ENCODE data around the gene FBXO21.
A peak's percentile ranks its signal among the peaks of the same experiment; 100 is the strongest.
"Not testable (repeated sequence)": the region's sequence is repeated elsewhere in the genome, so short reads cannot be mapped to it uniquely, and the experiment has no call there.

Gene FBXO21, protein sequence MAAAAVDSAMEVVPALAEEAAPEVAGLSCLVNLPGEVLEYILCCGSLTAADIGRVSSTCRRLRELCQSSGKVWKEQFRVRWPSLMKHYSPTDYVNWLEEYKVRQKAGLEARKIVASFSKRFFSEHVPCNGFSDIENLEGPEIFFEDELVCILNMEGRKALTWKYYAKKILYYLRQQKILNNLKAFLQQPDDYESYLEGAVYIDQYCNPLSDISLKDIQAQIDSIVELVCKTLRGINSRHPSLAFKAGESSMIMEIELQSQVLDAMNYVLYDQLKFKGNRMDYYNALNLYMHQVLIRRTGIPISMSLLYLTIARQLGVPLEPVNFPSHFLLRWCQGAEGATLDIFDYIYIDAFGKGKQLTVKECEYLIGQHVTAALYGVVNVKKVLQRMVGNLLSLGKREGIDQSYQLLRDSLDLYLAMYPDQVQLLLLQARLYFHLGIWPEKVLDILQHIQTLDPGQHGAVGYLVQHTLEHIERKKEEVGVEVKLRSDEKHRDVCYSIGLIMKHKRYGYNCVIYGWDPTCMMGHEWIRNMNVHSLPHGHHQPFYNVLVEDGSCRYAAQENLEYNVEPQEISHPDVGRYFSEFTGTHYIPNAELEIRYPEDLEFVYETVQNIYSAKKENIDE

DNA sequence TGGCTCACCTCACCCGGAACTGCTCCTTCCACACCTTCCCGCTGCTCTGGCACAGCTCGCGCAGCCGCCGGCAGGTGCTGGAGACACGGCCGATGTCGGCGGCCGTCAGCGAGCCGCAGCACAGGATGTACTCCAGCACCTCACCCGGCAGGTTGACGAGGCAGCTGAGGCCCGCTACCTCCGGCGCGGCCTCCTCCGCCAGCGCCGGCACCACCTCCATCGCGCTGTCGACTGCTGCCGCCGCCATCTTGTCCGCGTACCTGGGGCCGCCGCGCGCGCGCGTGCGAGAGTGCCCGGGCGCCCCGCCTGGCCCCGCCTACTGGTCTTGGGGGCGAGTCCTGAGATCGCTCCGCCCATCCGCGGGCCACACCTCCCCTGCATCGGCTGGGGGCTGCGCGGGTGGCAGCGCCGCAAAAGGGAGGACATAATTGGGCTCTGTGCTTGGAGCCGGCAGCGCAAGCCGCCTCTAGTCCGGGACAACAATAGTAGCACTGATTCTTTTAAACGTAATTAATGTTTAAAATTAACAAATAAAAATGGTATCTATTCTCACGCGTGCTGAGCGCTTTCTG is at the start of gene FBXO21:
Gene FBXO21, minus strand, starts transcription at position 261 of the 572 bp plus-strand sequence. Its CDS starts 14 bp downstream, at position 247.
- DNase-seq: peak; percentile 33 to 61

DNA sequence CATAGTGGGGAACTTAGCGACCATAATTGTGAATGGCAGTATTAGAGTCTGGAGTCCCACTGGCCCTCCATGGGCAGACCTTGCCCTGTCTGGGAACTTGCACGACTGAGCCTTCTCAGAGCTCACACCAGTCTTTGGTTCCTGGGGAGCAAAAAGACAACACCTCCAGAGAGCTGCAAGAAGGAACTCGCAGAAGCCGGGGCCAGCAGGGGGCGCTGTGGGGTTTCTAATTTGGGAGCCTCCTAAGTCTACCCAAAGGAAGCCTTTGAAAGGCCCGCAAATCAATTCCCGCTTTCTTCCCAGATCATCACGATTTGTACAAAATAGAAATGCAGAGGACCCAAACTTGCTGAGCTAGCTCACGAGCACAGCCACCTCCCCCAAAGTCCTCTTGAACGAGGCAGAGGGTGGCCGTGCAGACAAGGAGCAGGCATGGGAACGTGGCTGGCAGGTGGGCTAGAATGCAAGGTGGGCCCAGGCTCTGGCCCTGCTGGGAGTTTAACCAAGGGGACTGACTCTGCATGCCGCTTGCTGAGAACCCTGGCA is 46.3 kb upstream of the FBXO21 start:
- DNase-seq: peak; percentile 34 to 37

DNA sequence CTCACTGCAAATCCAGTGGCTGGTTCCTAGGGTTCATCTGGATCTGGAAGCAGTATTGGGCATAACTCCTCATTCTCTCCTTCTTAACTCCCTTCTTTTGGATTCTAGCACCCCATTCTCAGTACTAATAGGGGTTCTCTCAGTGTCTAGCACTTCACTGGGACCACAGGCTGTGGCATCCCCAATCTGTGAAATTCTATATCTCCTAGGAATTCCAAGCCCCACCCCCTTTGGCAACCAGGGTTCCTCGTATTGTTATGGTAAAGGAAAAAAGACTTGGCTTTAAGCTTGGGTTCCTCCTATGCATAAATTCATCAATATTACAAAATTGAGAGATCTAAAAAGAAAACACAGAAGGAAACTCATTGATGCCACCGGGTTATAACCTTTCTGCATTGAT is 45.0 kb upstream of the FBXO21 start:
- DNase-seq: no peak

DNA sequence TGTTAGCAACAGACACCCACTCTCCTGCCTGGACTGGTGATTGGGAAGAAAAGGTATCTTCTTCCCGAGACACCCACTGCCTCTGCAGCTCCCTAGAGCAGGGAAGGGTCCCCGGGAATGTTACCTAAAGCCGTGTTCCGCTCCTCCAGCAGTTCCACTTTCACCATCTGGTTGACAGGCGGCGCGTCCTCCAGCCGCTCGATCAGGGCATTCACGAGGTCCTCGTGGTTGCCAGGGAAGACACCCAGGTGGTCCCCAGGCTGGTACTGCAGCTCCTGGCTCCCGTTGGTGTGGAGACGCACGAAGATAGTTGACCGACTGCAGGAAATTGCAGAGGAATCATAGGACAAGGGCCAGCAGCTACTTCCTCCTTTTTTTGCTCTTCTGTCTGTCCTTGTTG is 44.2 kb upstream of the FBXO21 start:
- no peak for DNase-seq

DNA sequence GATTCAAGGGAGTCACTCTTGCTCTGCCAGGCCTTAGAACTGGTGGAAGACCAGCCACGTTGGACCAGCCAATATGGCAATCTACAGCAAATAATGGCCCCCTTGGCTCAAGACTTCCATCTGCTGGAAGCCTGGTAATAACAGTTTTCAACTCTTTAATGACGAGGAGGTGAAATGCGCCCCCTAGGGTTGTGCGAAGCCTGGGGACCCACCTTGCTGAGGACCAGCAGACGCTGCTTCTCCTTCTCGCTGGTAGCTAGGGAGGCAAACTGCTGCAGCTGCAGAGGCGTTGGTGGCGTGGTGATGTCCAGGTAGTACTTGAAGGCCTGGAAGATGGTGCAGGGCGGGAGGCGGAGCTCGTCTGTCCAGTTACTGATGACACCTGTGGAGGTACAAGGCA is 41.5 kb upstream of the FBXO21 start:
- no peak for DNase-seq

DNA sequence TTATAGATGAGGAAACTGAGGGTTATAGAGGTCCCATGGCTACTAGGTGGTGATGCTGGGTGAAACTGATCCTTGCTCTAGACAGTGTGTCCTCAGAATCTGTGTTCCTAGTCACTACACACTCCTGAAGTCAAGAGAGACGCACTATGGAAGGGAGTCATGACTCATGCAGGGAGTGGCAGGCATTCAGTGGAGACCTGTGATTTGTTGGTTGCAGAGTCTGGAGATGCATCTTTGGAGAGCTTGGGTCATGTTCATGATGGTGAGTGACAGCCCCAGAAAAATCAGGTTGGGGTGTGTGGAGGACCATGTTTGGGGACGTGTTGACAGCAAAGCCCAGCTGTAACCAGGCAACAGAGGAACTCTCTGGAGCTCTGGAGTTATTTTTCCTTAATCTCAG is 38.0 kb upstream of the FBXO21 start:
- no peak for DNase-seq

DNA sequence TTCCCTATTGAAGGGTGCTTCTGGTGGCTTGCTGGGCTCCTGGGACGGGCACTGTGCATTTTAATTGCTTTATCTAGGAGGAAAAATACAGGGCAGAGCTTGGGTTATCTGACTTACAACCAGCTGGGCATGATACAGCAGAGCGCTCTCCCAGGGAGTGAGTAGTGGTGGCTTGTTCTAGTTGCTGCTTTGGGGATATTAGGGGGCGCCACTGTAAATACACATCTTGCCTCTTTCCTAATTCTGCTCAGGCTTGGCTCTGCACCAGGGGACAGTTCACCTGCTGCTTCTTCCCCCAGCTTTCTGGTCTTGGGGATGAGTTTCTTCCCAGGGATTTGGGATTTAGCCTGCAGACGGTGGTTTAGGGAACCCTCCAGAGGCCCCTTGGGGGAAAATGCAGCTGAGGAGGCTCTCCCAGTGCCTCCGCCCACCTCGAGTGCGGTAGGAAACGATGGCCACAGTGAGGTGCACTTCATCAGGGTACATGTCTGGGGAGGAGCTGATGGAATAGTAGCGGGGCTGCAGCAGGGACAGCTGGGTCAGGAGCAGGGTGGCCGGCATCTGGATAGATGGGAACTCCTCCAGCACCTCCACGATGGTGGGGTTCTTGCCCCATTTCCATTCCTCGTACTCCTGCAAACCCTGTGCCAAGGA is 36.9 kb upstream of the FBXO21 start:
- DNase-seq: no peak

DNA sequence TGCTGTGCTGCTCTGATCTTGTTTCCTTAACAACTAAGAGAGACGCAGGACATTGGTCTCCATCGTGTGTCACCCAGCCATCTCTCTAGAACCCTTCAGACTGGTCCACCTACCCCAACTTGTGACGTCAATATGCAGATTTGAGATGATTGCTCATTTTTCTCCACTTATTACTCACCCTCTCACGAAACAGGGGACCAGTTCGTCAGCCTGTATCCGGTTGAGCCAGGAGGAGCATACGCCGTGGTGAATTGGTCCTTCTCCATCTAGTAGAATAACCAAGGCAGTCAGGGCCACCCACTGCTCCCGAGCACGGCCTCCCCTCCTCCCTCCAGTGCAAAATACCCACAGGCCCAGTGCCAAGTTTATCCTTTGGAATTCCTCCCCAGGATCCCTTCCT is 36.2 kb upstream of the FBXO21 start:
- DNase-seq: no peak

DNA sequence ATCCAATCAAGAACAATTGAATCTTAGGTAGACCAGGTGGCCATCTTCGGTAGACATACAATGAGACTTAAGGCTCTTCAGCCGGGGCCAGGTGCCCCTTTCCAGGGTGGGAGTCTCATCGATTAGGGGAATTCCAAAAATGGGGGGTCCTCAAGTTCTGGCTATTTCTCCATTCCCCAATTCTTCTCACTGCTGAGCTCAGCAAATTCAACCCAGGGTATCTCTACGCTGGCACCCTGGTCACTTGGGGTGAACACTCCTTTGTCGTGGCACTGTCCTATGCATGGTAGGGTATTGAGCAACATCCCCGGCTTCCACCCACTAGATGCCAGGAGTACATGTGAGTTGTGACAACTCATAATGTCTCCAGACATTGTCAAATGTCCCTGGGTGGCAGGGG is 34.9 kb upstream of the FBXO21 start:
- no peak for DNase-seq

DNA sequence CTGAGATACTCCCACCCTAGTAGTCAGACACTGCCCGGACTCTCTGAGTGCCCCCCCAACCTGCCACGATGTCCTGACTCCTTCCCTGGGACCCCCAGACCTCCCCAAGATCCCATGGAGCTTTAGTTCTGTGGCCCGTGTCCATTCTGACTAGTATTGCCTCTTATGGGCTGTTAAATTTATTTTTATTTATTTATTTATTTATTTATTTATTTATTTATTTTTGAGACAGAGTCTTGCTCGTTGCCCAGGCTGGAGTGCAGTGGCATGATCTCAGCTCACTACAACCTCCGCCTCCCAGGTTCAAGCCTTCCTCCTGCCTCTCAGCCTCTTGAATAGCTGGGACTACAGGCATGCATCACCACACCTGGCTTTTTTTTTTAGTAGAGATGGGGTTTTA is 30.7 kb upstream of the FBXO21 start:
- DNase-seq: not testable (repeated sequence)

DNA sequence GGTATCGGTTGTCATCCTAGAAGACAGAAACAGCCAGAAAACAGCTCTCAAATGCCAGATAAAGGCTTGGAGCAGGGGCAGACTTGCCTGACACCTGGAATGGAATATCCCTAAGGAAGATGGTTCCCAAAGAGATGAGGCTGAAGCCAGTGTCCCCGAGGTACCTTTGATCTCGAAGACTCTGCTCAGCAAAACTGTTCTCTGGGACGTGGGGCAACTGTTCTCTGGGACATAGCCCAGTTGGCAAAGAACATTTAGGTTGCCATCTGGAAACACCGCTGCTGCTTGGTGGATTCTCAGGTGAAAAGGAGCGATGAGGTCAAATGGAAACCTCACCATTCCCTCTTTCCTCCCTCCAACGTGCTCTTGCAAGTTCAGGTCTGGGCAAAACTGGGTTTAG is 27.9 kb upstream of the FBXO21 start:
- no peak for DNase-seq

DNA sequence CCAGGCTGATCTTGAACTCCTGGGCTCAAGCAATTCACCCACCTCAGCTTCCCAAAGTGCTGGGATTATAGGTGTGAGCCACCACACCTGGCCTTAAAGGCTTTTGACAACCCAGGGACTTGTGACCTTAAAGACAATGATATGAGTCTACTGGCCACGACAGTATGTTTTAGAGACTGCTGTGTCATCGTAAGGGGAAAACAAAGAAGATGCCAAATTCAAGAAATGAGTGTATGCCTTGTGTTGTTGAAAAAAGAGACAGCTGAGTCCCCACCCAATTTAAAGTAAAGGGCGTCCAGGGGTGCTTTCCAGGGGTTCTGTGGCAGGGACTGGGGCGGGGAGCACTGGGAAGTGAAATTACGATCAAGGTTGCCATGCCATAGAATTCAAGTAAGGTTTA is 26.4 kb upstream of the FBXO21 start:
- DNase-seq: no peak

DNA sequence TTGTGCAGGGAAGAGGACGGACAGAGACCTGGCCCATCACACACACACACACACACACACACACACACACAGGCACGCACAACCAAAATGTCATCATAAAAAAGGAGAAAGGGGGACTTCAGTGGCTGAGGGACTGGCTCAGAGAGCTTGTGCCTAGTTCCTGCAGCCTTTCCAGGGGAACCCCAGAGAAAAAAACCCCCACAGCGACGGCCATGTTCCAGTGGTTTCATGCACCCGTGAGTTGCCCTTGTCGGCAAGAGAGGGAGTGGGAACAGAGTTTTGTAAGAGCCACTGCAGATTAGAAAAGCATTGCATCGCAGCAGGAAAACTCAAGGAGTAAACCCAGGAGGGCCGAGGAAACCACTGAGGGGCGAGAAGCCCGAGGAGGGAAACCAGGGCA is 24.5 kb upstream of the FBXO21 start:
- DNase-seq: no peak

DNA sequence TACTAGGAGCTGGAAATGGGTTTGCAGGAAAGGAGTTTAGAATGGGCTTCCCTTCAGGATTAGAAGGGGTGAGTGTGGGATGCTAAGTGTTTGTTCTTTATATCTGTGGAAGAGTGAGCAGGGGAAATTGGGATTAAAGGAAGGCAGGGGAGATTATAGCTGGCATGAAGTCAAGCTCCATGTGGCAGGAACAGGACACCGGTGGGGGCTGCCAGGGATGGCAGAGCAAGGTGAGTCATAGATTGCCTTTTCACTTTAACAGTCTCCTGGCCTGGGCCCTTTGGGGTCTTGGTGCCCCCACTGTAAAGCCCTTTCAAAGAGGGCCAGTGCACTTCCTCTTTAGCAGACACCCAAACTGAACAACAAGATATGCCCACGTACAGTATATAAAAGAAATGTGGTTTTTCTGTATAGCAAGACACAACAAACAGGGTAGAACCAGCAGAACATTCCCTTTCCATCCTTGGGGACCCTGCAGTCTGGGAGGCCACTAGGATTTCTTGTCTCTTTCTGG is 23.1 kb upstream of the FBXO21 start:
- no peak for DNase-seq

DNA sequence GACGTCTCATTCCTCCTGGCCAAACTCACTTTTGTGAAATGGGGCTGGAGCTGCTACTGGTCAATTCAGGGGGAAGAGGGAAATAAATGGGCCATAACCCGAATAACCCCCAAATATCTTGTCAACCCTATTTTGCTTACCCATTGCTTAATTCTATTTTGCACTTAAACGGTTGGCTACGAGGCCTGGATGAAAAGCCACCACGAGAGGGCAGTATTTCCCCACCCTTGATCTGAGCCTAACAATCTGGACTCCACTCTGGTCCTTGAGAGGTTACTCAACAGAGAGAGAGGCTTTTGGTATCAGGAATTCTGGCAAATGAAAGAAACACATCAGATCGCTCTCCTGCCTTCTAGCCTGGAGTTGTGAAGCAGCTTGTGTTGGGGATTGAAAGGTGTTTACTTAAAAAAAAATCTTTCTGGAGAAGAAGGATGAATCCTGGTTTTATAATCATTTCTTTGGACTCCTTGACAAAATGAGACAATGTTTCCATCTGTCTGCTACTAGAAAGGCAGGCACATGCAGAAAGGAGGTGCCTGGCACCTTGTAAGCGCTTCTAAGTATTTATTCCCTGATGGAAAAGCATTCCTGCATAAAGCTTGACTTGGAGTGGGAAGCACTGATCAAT is 22.4 kb upstream of the FBXO21 start:
- peak; percentile 10 to 14 for DNase-seq

DNA sequence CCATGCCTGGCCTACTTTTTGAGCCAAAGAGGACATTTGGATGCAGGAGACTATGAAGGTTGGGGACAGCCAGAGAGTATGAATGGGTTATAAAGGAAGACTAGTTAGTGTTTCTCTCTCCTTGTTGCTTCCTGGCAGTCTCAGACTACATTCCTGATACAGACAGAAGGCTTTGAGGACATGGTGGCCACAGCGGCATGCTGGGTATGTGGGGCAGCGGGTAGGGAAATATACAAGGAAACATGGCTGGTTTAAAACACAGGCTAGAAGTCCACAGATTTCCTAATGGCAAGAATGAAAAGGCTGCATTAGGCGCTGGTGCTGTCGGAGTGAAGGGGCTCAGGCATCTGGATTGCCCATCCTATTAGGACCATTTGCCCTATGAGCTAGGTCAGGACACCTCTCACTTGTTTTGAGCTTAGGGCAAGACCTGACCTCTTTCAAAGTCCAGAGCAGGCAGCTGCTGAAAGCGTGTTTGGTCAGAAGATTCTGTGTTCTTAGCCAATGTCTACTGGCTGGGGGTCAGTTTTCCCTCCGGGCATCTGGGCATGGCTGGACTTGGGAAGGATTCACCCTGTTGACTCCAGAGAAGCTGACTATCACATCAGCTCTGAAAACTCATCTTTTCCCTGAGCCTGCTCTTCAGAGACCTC is 20.1 kb upstream of the FBXO21 start:
- DNase-seq: no peak

DNA sequence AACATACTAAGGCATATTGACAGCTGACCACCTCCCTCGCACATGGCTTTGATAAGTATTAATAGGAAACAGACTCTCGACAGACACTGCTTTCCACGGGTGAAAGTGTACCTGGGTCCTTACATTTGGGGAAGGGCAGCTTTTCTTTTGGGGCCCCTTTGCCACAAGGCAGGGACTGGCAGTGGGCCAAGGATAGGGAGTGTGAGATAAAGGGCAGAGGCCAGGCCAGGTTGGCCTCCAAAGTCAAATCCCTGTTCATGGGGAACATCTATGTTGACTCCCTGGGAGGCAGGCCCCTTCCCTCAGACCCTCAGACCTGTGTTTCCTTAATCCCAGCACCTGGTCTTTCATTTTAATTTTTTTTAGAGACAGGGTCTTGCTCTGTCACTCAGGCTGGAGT is 19.4 kb upstream of the FBXO21 start:
- DNase-seq: no peak

DNA sequence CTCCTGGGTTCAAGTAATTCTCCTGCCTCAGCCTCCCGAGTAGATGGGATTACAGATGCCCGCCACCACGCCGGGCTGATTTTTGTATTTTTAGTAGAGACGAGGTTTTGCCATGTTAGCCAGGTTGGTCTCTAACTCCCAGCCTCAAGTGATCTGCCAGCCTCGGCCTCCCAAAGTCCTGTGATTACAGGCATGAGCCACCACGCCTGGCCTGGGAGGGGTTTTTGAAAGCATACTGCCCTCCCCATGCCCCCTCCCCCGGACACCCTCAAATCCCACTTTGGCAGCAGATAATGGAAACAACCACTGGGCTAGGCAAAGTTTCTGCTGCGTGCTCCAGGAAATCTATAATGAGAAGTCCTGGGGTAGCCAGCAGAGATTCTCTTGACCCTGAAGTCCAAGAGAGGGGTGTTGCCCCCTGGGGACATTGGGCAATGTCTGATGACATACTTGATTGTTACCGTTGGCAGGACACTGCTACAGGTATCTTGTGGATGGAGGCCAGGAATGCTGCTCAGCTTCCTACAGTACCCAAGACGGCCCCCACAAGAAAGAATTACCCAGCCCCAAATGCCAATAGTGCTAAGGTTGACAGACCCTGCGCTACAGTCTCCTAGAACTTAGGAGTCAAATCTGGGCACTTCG is 18.7 kb upstream of the FBXO21 start:
- DNase-seq: no peak

DNA sequence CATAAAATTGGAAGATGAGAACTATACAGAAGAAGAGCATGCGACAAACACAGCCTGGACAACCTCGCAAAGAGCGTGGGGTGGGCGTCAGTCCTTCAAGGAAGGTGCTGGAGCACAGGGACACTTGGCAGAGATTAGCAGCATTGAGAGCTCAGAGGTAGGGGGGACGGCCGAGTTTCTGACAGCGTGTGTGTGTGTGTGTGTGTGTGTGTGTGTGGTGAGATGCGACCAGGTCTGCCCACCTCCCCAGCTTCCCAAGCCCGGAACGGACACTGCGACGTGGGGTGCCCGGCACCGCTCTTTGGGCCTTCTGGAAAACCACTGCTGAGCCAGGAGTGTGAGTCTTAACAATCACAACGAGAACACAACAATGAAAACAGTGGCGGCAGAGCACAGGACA is 17.9 kb upstream of the FBXO21 start:
- DNase-seq: no peak

DNA sequence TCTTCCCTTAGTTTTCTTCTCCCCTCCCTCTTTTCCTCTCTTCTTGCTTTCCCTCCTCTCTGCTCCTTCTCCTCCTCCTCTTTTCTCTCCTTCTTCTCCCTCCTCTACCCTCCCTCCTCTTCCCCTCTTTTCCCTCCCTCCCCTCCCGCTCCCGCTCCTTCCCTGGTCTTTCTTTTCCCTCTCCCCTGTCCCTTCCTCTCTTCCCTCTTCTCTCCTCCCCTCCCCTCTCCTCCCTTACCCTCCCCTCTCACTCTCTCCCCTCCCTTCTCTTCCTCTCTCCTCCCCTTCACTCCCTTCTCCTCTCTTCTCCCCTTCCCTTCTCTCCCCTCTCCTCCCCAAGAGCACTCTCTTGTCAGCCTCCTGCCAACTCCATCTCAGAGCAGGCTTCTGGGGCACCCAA is 17.4 kb upstream of the FBXO21 start:
- DNase-seq: no peak

DNA sequence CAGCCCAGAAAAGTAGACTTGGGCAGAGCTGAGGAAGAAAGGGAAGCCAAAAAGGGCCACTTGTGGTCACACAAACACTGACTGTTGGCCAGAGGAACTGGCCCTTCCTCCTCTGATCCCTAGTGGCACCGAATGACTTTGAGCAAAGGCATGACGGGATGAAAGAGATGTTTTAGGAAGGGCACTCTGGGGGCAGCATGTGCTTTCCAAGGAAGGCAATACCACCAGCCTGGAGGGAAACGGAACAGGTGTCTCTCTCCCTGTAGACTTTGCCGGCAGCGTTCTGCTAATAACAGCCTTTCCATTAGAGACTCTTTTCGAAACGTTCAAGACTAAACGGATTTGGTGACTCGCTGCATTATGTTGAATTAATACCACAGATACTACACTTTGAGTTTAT is 12.3 kb upstream of the FBXO21 start:
- no peak for DNase-seq

DNA sequence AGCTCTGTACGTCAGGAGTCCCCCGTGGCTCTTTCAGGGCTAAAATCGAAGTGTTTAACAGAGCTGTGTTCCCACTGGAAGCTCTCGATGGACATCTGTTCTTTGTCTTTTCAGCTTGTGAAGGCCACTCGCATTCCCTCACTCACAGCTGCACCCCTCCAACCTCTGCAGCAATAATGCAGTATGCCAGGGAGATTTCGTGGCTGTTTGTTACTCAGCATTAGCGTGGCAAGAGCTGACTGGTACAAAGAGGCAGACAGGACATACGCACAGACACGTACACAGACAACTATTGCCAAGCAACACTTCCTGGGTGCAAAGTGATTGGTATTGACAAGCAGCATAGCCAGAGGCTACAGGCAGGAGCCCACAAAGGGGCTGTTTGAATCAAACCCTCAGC is 11.8 kb upstream of the FBXO21 start:
- DNase-seq: no peak
